ENCODE results near the gene SERPINH1. TPM values are rescaled to one million over a fixed set of nuclear protein-coding genes. Genes with fewer than 3 reads are reported as not detected.

The SERPINH1 gene
- total and polyA plus RNA-seq, 2 donors (not counting 3 experiments of a cell fraction or from before 2014, with no cell fraction given): 409 to 816 TPM

DNA sequence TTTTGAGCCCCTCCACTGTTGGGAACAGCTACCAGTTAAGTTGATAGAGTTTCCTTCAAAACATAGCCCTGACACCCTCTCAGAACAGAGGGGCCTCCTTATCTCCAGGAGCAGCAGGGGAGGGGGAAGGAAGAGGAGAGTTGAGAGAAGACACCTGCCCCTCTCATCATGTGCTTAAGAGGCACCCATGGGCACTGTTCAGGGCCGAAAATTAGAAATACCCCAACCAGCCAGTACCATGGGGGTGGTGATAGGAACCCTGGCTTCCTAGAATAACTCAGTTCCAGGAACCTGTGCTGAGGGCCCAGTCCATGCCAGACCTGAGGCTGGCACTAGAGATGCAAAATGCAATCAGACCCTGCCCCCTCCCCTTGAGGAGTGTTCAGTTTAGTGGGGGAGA lies 27.0 kb upstream of the SERPINH1 start:
- H3K4me1 ChIP-seq (ENCODE audit: control insufficient read depth, extremely low read depth, insufficient read depth, low read length): peaks cover 14% of the 10 kb centered on the region
- H3K4me2 ChIP-seq (ENCODE audit: insufficient read depth, low read length): no peak overlapping the region
- no peak overlapping the region for H3K4me3 ChIP-seq (replicated peaks in 1 of 3; ENCODE audit: insufficient read depth in 1 of 3, low read depth in 1 of 3, low read length in 3 of 3)
- no peaks in the 10 kb centered on the region for H3K79me2 ChIP-seq (ENCODE audit: control insufficient read depth, insufficient read depth, low read length)
- no peak overlapping the region for H2AFZ ChIP-seq (ENCODE audit: low read depth, low read length)
- H4K20me1 ChIP-seq (replicated peaks; ENCODE audit: control insufficient read depth, extremely low read depth, insufficient read depth, low read length): no peaks in the 10 kb centered on the region
- H3K9me1 ChIP-seq (replicated peaks; ENCODE audit: control insufficient read depth, extremely low read depth, insufficient read depth, low read length): no peaks in the 10 kb centered on the region
- H3K27me3 ChIP-seq (ENCODE audit: control insufficient read depth in 2 of 2, insufficient read depth in 2 of 2, low read length in 2 of 2): no peaks in the 10 kb centered on the region
- intact Hi-C loops (cut with micrococcal nuclease): no loop called here
- dilution Hi-C loops (cut with MboI; ENCODE audit: extremely low pct_ligation_motif_present, low sequenced_read_pairs): loop anchor here (10.0 kb wide), 1 partner anchor 90 kb away; no protein-coding TSS in a partner anchor
- ChIA-PET POLR2A (no interaction called here), CTCF (interaction anchor here (1.0 to 7.2 kb wide), 7 partner anchors 11 to 146 kb away, joined by 3 to 115 read pairs (median 5); no protein-coding TSS in a partner anchor)
- no peak overlapping the region for H3K9ac ChIP-seq (replicated peaks; ENCODE audit: extremely low read depth, insufficient read depth, low read length)
- H3K36me3 ChIP-seq (ENCODE audit: control insufficient read depth in 2 of 2, extremely low read depth in 1 of 2, insufficient read depth in 2 of 2, low read length in 2 of 2): no peaks in the 10 kb centered on the region
- H3K27ac ChIP-seq (ENCODE audit: insufficient read depth, low read depth, low read length): no peak overlapping the region
- TF ChIP-seq MYC (IDR thresholded peaks at IDR 0.05; ENCODE audit: low read depth, low read length): no peak
- no peak for TF ChIP-seq MAX (IDR thresholded peaks at IDR 0.05; ENCODE audit: insufficient read depth, insufficient read length)
- no peak for TF ChIP-seq GATA2 (IDR thresholded peaks at IDR 0.05; ENCODE audit: insufficient read depth, insufficient read length, low read depth, low read length)
- TF ChIP-seq, protein P1, sequence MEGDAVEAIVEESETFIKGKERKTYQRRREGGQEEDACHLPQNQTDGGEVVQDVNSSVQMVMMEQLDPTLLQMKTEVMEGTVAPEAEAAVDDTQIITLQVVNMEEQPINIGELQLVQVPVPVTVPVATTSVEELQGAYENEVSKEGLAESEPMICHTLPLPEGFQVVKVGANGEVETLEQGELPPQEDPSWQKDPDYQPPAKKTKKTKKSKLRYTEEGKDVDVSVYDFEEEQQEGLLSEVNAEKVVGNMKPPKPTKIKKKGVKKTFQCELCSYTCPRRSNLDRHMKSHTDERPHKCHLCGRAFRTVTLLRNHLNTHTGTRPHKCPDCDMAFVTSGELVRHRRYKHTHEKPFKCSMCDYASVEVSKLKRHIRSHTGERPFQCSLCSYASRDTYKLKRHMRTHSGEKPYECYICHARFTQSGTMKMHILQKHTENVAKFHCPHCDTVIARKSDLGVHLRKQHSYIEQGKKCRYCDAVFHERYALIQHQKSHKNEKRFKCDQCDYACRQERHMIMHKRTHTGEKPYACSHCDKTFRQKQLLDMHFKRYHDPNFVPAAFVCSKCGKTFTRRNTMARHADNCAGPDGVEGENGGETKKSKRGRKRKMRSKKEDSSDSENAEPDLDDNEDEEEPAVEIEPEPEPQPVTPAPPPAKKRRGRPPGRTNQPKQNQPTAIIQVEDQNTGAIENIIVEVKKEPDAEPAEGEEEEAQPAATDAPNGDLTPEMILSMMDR (IDR thresholded peaks at IDR 0.05; ENCODE audit: extremely low read depth in 1 of 2, insufficient read depth in 1 of 2, low read depth in 1 of 2, low read length in 2 of 2): no peak
- TF ChIP-seq FOS (IDR thresholded peaks at IDR 0.05; ENCODE audit: borderline replicate concordance, insufficient read depth, low read length): no peak
- TF ChIP-seq EZH2 (IDR thresholded peaks at IDR 0.05; ENCODE audit: borderline replicate concordance, low read depth, low read length, severe bottlenecking): no peak
- TF ChIP-seq POLR2AphosphoS5 (IDR thresholded peaks at IDR 0.05; ENCODE audit: insufficient read depth, low read depth, low read length): no peak
- no peak for TF ChIP-seq POLR2A (IDR thresholded peaks at IDR 0.05; ENCODE audit: low read depth, low read length)
- no peak for TF ChIP-seq JUN (IDR thresholded peaks at IDR 0.05; ENCODE audit: borderline replicate concordance, insufficient read depth, insufficient read length, low read depth)
- DNase-seq (ENCODE audit: low read depth, low spot score) (no peak), FAIRE-seq (no peak)
- no TSS peak for BruUV-seq (replicated peaks)
- H3K9me3 ChIP-seq (replicated peaks; ENCODE audit: control insufficient read depth, insufficient read depth, low read length): no peaks in the 10 kb centered on the region
